ENCODE measurements around the gene EEFSEC.

EEFSEC gene

GRCh38 chr3:128262457-128262856 is 109.2 kb downstream of the EEFSEC start:
- H3K4me3 ChIP-seq (ENCODE audit: low read depth, low read length), result no peak overlapping the region
- TF ChIP-seq CTCF (IDR thresholded peaks at IDR 0.05; ENCODE audit: borderline replicate concordance, insufficient read depth, low read depth, low read length), result no peak

GRCh38 chr3:128263118-128263517 is 109.8 kb downstream of the EEFSEC start:
- no peak overlapping the region for H3K4me3 ChIP-seq (ENCODE audit: low read depth, low read length)
- TF ChIP-seq CTCF (IDR thresholded peaks at IDR 0.05; ENCODE audit: borderline replicate concordance, insufficient read depth, low read depth, low read length), result no peak

- no peak for TF ChIP-seq CTCF (IDR thresholded peaks at IDR 0.05; ENCODE audit: borderline replicate concordance, insufficient read depth, low read depth, low read length)
- no peak overlapping the region for H3K4me3 ChIP-seq (ENCODE audit: low read depth, low read length)
These were observed 110.7 kb downstream of the EEFSEC start for GRCh38 chr3:128263946-128264345.

- no peak for TF ChIP-seq CTCF (IDR thresholded peaks at IDR 0.05; ENCODE audit: borderline replicate concordance, insufficient read depth, low read depth, low read length)
- H3K4me3 ChIP-seq (ENCODE audit: low read depth, low read length), result no peak overlapping the region
These were observed 113.2 kb downstream of the EEFSEC start for GRCh38 chr3:128266453-128266852.

GRCh38 chr3:128267541-128267940 is 114.3 kb downstream of the EEFSEC start:
- TF ChIP-seq CTCF (IDR thresholded peaks at IDR 0.05; ENCODE audit: borderline replicate concordance, insufficient read depth, low read depth, low read length), result no peak
- no peak overlapping the region for H3K4me3 ChIP-seq (ENCODE audit: low read depth, low read length)

- no peak for TF ChIP-seq CTCF (IDR thresholded peaks at IDR 0.05; ENCODE audit: borderline replicate concordance, insufficient read depth, low read depth, low read length)
- no peak overlapping the region for H3K4me3 ChIP-seq (ENCODE audit: low read depth, low read length)
These were observed 115.9 kb downstream of the EEFSEC start for GRCh38 chr3:128269006-128269775.

GRCh38 chr3:128269796-128270195 is 116.5 kb downstream of the EEFSEC start:
- H3K4me3 ChIP-seq (ENCODE audit: low read depth, low read length), result no peak overlapping the region
- TF ChIP-seq CTCF (IDR thresholded peaks at IDR 0.05; ENCODE audit: borderline replicate concordance, insufficient read depth, low read depth, low read length), result no peak
